Natural killer cell treated with Interleukin-12 subunit alpha and Interleukin-12 subunit beta and Interleukin-15 and Interleukin-18, amount 100 ng/mL, for 72 hours (primary cell): ENCODE data around the gene ARHGAP26. TPM values are rescaled to one million over a fixed set of nuclear protein-coding genes. Genes with fewer than 3 reads are reported as not detected.

Source experiments
- ATAC-seq, 2 donors: fragments of 150-1000 bp; cut with Tn5 transposase in 1 of 2; sonication (Bioruptor Pico), chemical (Tn5 transposase) in 1 of 2; 2 replicates each; pipeline ENCODE4 v1.10.0; 2021
- DNase-seq: peaks from one replicate; pipeline ENCODE4 v3.0.0; 2022; ENCODE audit warnings: low spot score
- H3K27ac Mint-ChIP-seq, 2 donors: 1 replicate in 1 of 2; 2 replicates in 1 of 2; pipeline ENCODE4 v1.8.0; 2022; ENCODE audit warnings: mixed read lengths in 2 of 2, mild to moderate bottlenecking in 1 of 2, moderate library complexity in 1 of 2
- H3K27me3 Mint-ChIP-seq, 2 donors: 1 replicate in 1 of 2; 2 replicates in 1 of 2; pipeline ENCODE4 v1.8.0; 2022; ENCODE audit warnings: mixed read lengths in 2 of 2
- H3K36me3 Mint-ChIP-seq: one replicate; pipeline ENCODE4 v1.8.0; 2022; ENCODE audit warnings: mixed read lengths
- H3K4me1 Mint-ChIP-seq, 2 donors: 1 replicate in 1 of 2; 2 replicates in 1 of 2; pipeline ENCODE4 v1.8.0; 2022; ENCODE audit warnings: low read depth in 2 of 2, mixed read lengths in 2 of 2, mild to moderate bottlenecking in 1 of 2
- H3K4me3 Mint-ChIP-seq: one replicate; pipeline ENCODE4 v1.8.0; 2022; ENCODE audit warnings: mixed read lengths
- H3K9me3 Mint-ChIP-seq: 2 replicates; pipeline ENCODE4 v1.8.0; 2022; ENCODE audit warnings: mixed read lengths
- total RNA-seq, 2 donors: library from RNA; stranded (reverse); gene quantifications; one replicate each; pipeline ENCODE4 v1.2.3, GENCODE V29; 2022

Gene ARHGAP26
- total RNA-seq, 2 donors from 2014 or later, result 109 to 110 TPM

GRCh38 chr5:143179126-143179740 lies 409.1 kb downstream of the ARHGAP26 start:
- H3K4me3 Mint-ChIP-seq, result no peak overlapping the region
- H3K4me1 Mint-ChIP-seq, result peaks cover 53 to 54% of the 10 kb centered on the region in 2 donors
- no peaks in the 10 kb centered on the region for H3K27me3 Mint-ChIP-seq
- peak overlapping the region; percentile 34 to 99 for H3K27ac Mint-ChIP-seq
- H3K9me3 Mint-ChIP-seq, result peaks cover 3% of the 10 kb centered on the region
- ATAC-seq (no peak), DNase-seq (no peak)
- peaks cover 32% of the 10 kb centered on the region for H3K36me3 Mint-ChIP-seq

- peaks cover 55% of the 10 kb centered on the region in 2 donors for H3K4me1 Mint-ChIP-seq
- H3K4me3 Mint-ChIP-seq, result peak overlapping the region; percentile 34
- H3K36me3 Mint-ChIP-seq, result peaks cover 32% of the 10 kb centered on the region
- no peak for DNase-seq
- ATAC-seq, result no peak
- H3K9me3 Mint-ChIP-seq, result peaks cover 3% of the 10 kb centered on the region
- H3K27ac Mint-ChIP-seq, result peak overlapping the region; percentile 97 to 99
- H3K27me3 Mint-ChIP-seq, result no peaks in the 10 kb centered on the region
Measured at GRCh38 chr5:143180751-143181150, 410.6 kb downstream of the ARHGAP26 start.

- DNase-seq (no peak), ATAC-seq (no peak)
- Mint-ChIP-seq H3K4me1 (peaks cover 55 to 56% of the 10 kb centered on the region in 2 donors), H3K36me3 (peaks cover 32% of the 10 kb centered on the region), H3K9me3 (peaks cover 3% of the 10 kb centered on the region), H3K4me3 (peak overlapping the region; percentile 34), H3K27me3 (no peaks in the 10 kb centered on the region), H3K27ac (peak overlapping the region; percentile 97 to 99)
Measured at GRCh38 chr5:143181173-143181572, 411.0 kb downstream of the ARHGAP26 start.

- peak overlapping the region; percentile 76 for H3K4me3 Mint-ChIP-seq
- H3K4me1 Mint-ChIP-seq, result peaks cover 62 to 63% of the 10 kb centered on the region in 2 donors
- peak overlapping the region; percentile 97 to 99 for H3K27ac Mint-ChIP-seq
- H3K36me3 Mint-ChIP-seq, result peaks cover 32% of the 10 kb centered on the region
- ATAC-seq, result no peak
- DNase-seq, result no peak
- no peaks in the 10 kb centered on the region for H3K27me3 Mint-ChIP-seq
- H3K9me3 Mint-ChIP-seq, result peaks cover 3% of the 10 kb centered on the region
Measured at GRCh38 chr5:143182106-143182505, 411.9 kb downstream of the ARHGAP26 start.

- Mint-ChIP-seq H3K27me3 (no peaks in the 10 kb centered on the region), H3K27ac (peak overlapping the region; percentile 97 to 99), H3K4me1 (peaks cover 71 to 73% of the 10 kb centered on the region in 2 donors), H3K4me3 (peak overlapping the region; percentile 76), H3K36me3 (peaks cover 36% of the 10 kb centered on the region), H3K9me3 (peaks cover 3% of the 10 kb centered on the region)
- DNase-seq (peak; percentile 93), ATAC-seq (peak; percentile 83 to 90)
Measured at GRCh38 chr5:143182901-143183820, 413.0 kb downstream of the ARHGAP26 start.

- Mint-ChIP-seq H3K4me3 (peak overlapping the region; percentile 76), H3K27ac (peak overlapping the region; percentile 97 to 99)
Measured at GRCh38 chr5:143183989-143184388, 413.8 kb downstream of the ARHGAP26 start.

GRCh38 chr5:143186623-143187022 lies 416.4 kb downstream of the ARHGAP26 start:
- DNase-seq (no peak), ATAC-seq (no peak)
- H3K36me3 Mint-ChIP-seq, result peaks cover 37% of the 10 kb centered on the region
- peak overlapping the region; percentile 70 to 99 for H3K27ac Mint-ChIP-seq
- H3K4me3 Mint-ChIP-seq, result no peak overlapping the region
- H3K27me3 Mint-ChIP-seq, result no peaks in the 10 kb centered on the region
- peaks cover 6% of the 10 kb centered on the region for H3K9me3 Mint-ChIP-seq
- H3K4me1 Mint-ChIP-seq, result peaks cover 63 to 67% of the 10 kb centered on the region in 2 donors

More at GRCh38 chr5:143183989-143184388, 413.8 kb downstream of the ARHGAP26 start:
- Mint-ChIP-seq H3K4me1 (peaks cover 80 to 81% of the 10 kb centered on the region in 2 donors), H3K27me3 (no peaks in the 10 kb centered on the region), H3K9me3 (peaks cover 3% of the 10 kb centered on the region), H3K36me3 (peaks cover 40% of the 10 kb centered on the region)
- DNase-seq (no peak), ATAC-seq (no peak)

- H3K27ac Mint-ChIP-seq, result peak overlapping the region; percentile 93 to 99
- DNase-seq (no peak), ATAC-seq (no peak)
- H3K9me3 Mint-ChIP-seq, result peaks cover 8% of the 10 kb centered on the region
- peaks cover 34% of the 10 kb centered on the region for H3K36me3 Mint-ChIP-seq
- peak overlapping the region; percentile 83 for H3K4me3 Mint-ChIP-seq
- no peaks in the 10 kb centered on the region for H3K27me3 Mint-ChIP-seq
- peaks cover 59 to 61% of the 10 kb centered on the region in 2 donors for H3K4me1 Mint-ChIP-seq
Measured at GRCh38 chr5:143187495-143187894, 417.3 kb downstream of the ARHGAP26 start.

- DNase-seq, result no peak
- Mint-ChIP-seq H3K27ac (peak overlapping the region; percentile 93 to 99), H3K36me3 (peaks cover 31% of the 10 kb centered on the region), H3K4me1 (peaks cover 53 to 55% of the 10 kb centered on the region in 2 donors), H3K4me3 (peak overlapping the region; percentile 83), H3K27me3 (no peaks in the 10 kb centered on the region), H3K9me3 (peaks cover 8% of the 10 kb centered on the region)
- ATAC-seq, result peak in 1 of 2 donors; percentile 8
Measured at GRCh38 chr5:143188083-143188482, 417.9 kb downstream of the ARHGAP26 start.

GRCh38 chr5:143188692-143189091 lies 418.5 kb downstream of the ARHGAP26 start:
- H3K27me3 Mint-ChIP-seq, result no peaks in the 10 kb centered on the region
- DNase-seq (no peak), ATAC-seq (peak; percentile 53 to 76)
- peak overlapping the region; percentile 83 for H3K4me3 Mint-ChIP-seq
- H3K9me3 Mint-ChIP-seq, result peaks cover 8% of the 10 kb centered on the region
- peaks cover 31% of the 10 kb centered on the region for H3K36me3 Mint-ChIP-seq
- H3K4me1 Mint-ChIP-seq, result peaks cover 47 to 49% of the 10 kb centered on the region in 2 donors
- H3K27ac Mint-ChIP-seq, result peak overlapping the region; percentile 93 to 99

GRCh38 chr5:143190260-143190810 lies 420.2 kb downstream of the ARHGAP26 start:
- DNase-seq (no peak), ATAC-seq (no peak)
- H3K4me3 Mint-ChIP-seq, result no peak overlapping the region
- peaks cover 46 to 55% of the 10 kb centered on the region in 2 donors for H3K4me1 Mint-ChIP-seq
- H3K27me3 Mint-ChIP-seq, result no peaks in the 10 kb centered on the region
- peaks cover 8% of the 10 kb centered on the region for H3K9me3 Mint-ChIP-seq
- peaks cover 40% of the 10 kb centered on the region for H3K36me3 Mint-ChIP-seq
- no peak overlapping the region for H3K27ac Mint-ChIP-seq

GRCh38 chr5:143191720-143192119 lies 421.5 kb downstream of the ARHGAP26 start:
- H3K36me3 Mint-ChIP-seq, result peaks cover 40% of the 10 kb centered on the region
- H3K27me3 Mint-ChIP-seq, result no peaks in the 10 kb centered on the region
- no peak overlapping the region for H3K4me3 Mint-ChIP-seq
- no peak for ATAC-seq
- no peak for DNase-seq
- peaks cover 8% of the 10 kb centered on the region for H3K9me3 Mint-ChIP-seq
- peaks cover 50 to 55% of the 10 kb centered on the region in 2 donors for H3K4me1 Mint-ChIP-seq
- peak overlapping the region in 1 of 2 donors; percentile 69 for H3K27ac Mint-ChIP-seq

- Mint-ChIP-seq H3K4me1 (peaks cover 51 to 58% of the 10 kb centered on the region in 2 donors), H3K4me3 (no peak overlapping the region), H3K27ac (peak overlapping the region in 1 of 2 donors; percentile 69), H3K27me3 (no peaks in the 10 kb centered on the region), H3K9me3 (peaks cover 8% of the 10 kb centered on the region), H3K36me3 (peaks cover 42% of the 10 kb centered on the region)
- DNase-seq (no peak), ATAC-seq (no peak)
Measured at GRCh38 chr5:143192191-143192900, 422.2 kb downstream of the ARHGAP26 start.
